ENCODE results near the gene MARCHF11.

MARCHF11 gene

GRCh38 chr5:16179511-16179935, at the start of gene MARCHF11:
MARCHF11 (minus strand) TSS chr5:16179791; CDS start chr5:16179575, 216 bp downstream.
- no peak within 1 kb of the TSS for H3K4me3 ChIP-seq (replicated peaks; ENCODE audit: low read depth, low read length)
- H3K27me3 ChIP-seq (replicated peaks; ENCODE audit: control insufficient read depth, insufficient read depth, low read length): no peaks in the 10 kb centered on the region
- no peak for DNase-seq (ENCODE audit: extremely low read depth, insufficient read length)
- no peaks in the 10 kb centered on the region for H3K36me3 ChIP-seq (ENCODE audit: control insufficient read depth, insufficient read depth, low read length)
- TF ChIP-seq CTCF (IDR thresholded peaks at IDR 0.05; ENCODE audit: insufficient read depth, low read length, poor library complexity, severe bottlenecking): no peak

- no peaks in the 10 kb centered on the region for H3K27me3 ChIP-seq (replicated peaks; ENCODE audit: control insufficient read depth, insufficient read depth, low read length)
- H3K4me3 ChIP-seq (replicated peaks; ENCODE audit: low read depth, low read length): no peak overlapping the region
- no peak for TF ChIP-seq CTCF (IDR thresholded peaks at IDR 0.05; ENCODE audit: insufficient read depth, low read length, poor library complexity, severe bottlenecking)
- H3K36me3 ChIP-seq (ENCODE audit: control insufficient read depth, insufficient read depth, low read length): no peaks in the 10 kb centered on the region
- no peak for DNase-seq (ENCODE audit: extremely low read depth, insufficient read length)
Measured at GRCh38 chr5:16225927-16226326, 46.3 kb upstream of the MARCHF11 start.

- Histone ChIP-seq H3K27me3 (replicated peaks; ENCODE audit: control insufficient read depth, insufficient read depth, low read length) (no peaks in the 10 kb centered on the region), H3K36me3 (ENCODE audit: control insufficient read depth, insufficient read depth, low read length) (no peaks in the 10 kb centered on the region), H3K4me3 (replicated peaks; ENCODE audit: low read depth, low read length) (no peak overlapping the region)
- no peak for DNase-seq (ENCODE audit: extremely low read depth, insufficient read length)
- no peak for TF ChIP-seq CTCF (IDR thresholded peaks at IDR 0.05; ENCODE audit: insufficient read depth, low read length, poor library complexity, severe bottlenecking)
Measured at GRCh38 chr5:16192311-16192710, 12.7 kb upstream of the MARCHF11 start.

GRCh38 chr5:16180789-16181082, 1.1 kb upstream of the MARCHF11 start:
- no peak for TF ChIP-seq CTCF (IDR thresholded peaks at IDR 0.05; ENCODE audit: insufficient read depth, low read length, poor library complexity, severe bottlenecking)
- Histone ChIP-seq H3K36me3 (ENCODE audit: control insufficient read depth, insufficient read depth, low read length) (no peaks in the 10 kb centered on the region), H3K27me3 (replicated peaks; ENCODE audit: control insufficient read depth, insufficient read depth, low read length) (no peaks in the 10 kb centered on the region), H3K4me3 (replicated peaks; ENCODE audit: low read depth, low read length) (no peak overlapping the region)
- no peak for DNase-seq (ENCODE audit: extremely low read depth, insufficient read length)

GRCh38 chr5:16179936-16180788, 571 bp upstream of the MARCHF11 start:
- Histone ChIP-seq H3K4me3 (replicated peaks; ENCODE audit: low read depth, low read length) (no peak overlapping the region), H3K27me3 (replicated peaks; ENCODE audit: control insufficient read depth, insufficient read depth, low read length) (no peaks in the 10 kb centered on the region), H3K36me3 (ENCODE audit: control insufficient read depth, insufficient read depth, low read length) (no peaks in the 10 kb centered on the region)
- DNase-seq (ENCODE audit: extremely low read depth, insufficient read length): no peak
- TF ChIP-seq CTCF (IDR thresholded peaks at IDR 0.05; ENCODE audit: insufficient read depth, low read length, poor library complexity, severe bottlenecking): no peak

Data from GM06990 (cell line).